ENCODE results near the gene PSTPIP1. TPM values are rescaled to one million over a fixed set of nuclear protein-coding genes. Genes with fewer than 3 reads are reported as not detected.

Gene PSTPIP1
- polyA plus RNA-seq, 4 donors: 0.59 to 2.4 (median 1.3) TPM

DNA sequence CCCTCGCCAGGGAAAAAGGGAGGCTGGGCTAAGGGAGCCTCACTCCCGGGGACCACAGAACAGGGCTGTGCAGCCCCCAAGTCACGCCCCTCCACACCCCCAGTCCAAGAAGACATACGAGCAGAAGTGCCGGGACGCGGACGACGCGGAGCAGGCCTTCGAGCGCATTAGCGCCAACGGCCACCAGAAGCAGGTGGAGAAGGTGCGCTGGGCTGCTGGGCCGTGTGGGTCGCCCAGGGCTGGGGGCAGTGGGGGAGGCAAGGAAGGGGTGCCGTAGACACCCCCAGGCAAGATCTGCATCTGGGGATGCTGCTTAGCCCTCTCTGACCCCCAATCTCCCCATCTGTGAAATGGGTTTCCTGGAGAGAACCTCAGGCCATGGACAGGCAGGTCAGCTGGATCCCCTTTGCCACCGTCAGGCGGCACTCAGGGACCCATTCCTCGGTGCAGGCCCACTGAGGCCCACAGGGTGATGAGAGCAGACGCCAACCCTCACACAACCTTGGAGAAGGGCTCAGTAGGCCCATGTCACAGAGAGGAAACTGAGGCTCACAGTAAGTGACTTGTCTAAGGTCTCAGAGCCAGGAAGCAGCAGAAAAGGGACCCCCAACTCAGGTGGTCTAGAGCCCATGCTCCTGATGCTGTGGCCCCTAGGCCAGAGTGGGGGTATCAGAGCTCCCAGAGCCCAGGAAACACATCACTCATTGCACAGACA lies 33.7 kb downstream of the PSTPIP1 start:
- DNase-seq (ENCODE audit: low read depth in 4 of 4, low spot score in 2 of 4): no peak

DNA sequence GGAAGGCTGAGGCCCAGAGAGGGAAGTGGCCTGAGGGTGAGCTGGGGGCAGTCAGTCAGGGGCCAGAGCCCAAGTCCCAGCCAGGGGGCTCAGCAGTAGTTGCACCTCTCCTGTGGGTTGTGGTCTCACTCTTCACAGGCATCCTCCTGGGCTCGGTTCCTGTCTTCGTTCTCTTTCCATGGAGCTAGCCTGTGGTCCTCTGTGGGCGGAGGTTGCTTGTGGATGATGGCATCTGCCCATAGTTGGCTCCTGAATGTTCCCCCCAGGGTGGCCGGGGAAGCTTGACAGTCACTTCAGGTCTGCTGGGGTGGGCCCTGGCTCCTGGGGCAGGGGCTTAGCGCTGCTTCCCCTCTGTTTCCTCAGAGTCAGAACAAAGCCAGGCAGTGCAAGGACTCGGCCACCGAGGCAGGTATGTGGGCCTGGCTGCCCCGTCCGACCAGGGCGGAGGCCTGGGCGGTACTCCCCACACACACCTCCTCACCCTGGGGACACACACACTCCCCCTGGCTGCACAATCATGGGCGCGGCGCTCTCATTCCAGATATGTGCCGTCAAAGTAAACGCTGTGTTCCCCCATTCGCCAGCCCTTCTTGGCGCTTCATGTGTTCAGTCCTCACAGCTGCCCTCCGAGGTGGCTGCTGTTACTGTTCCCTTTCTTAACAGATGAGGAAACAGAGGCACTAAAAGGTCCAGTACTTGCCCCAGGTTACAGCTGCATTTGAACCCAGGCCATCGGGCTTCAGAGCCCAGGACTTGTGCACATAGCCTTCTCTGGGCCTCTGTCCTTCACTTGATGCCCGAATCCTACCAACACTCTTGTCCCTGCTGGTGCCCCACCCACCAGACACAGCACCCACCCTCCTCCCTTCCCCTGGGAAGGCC lies 34.5 kb downstream of the PSTPIP1 start:
- no peak for DNase-seq (ENCODE audit: low read depth in 4 of 4, low spot score in 2 of 4)

DNA sequence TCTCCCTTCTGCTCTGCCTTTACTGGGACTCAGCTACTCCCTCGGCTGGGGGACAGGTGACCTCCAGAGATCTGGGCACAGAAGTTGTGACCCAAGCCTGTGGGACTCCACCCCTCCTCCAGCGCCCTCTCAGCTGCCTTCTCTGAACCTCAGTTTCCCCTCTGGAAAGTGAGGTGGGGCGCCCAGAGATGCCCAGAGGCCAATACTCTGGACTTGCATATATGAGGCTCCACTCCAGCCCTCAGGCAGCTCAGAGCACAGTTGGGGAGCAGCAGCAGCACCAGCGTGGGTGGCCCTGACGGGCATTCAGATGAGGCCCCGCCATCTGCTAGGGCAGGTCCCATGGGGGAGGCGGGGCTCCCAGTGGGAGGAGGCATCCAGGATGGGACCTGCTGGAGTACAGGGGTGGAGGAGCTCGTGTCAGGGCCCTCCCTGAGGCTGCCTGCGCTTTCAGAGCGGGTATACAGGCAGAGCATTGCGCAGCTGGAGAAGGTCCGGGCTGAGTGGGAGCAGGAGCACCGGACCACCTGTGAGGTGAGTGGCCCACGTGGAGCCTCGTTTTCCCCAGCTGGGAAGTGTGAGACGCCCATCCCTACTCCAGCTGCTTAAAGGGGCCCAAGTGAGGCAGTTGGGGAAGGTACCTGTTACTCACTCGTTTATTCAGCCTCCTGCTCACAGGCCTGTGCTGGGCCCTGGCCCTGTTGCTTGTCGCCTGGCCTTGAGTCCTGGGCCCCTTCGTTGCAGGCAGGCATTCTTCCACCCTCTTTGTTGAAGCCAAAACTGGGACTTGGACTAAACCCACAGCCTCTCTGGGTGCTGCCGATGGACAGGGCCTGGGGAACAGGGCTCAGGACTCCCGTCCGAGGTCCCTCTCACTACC lies 35.4 kb downstream of the PSTPIP1 start:
- no peak for DNase-seq (ENCODE audit: low read depth in 4 of 4, low spot score in 2 of 4)

DNA sequence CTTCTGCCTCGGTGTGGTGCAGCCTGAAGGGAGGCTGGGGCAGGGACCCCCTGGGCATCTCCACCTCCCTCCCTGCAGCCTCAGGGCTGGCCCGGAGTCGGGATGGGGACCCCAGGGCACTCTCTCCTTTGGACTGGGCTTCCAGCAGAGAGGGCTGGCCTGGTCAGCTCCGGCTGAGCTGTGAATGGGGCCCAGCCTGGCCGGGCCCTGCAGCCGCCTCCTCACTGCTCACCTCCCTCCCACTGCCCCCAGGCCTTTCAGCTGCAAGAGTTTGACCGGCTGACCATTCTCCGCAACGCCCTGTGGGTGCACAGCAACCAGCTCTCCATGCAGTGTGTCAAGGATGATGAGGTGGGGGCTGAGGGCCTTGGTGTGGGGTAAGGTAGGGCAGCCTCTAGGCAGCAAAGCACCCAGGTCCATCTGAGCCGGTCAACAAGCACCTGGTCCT lies 36.0 kb downstream of the PSTPIP1 start:
- no peak for DNase-seq (ENCODE audit: low read depth in 4 of 4, low spot score in 2 of 4)

DNA sequence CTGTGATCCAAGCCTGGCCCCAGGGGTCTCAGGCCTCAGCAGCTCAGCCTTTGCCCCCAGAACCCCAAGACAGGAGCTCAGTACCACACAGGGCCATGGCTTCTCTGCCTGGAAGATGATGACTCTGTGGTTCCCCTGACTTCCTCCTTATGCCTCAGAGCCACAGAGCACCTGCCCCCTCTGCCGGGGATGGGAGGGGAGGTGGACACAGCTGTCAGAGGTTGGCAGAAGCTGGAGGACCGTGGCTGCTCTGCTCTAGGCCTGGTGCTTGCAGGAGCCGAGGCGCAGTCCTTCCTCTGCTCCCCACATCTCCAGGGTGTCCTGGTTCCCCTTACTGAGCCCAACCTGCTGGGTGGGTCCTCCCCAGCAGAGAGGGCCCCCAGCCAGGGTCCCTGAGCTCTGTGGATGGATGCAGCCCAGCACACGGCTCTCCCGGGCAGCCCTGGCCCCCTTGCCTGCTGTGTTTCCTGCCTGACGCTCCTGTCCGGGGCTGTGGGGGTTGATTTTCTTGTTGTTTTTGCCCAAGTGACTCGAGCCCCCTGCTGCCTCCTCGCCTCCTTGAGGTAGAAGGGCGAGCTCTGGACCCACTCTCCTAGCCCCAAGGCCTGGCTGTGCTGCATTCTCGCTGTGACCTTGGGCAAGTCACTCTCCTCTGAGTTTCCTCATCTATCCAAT lies 36.6 kb downstream of the PSTPIP1 start:
- no peak for DNase-seq (ENCODE audit: low read depth in 4 of 4, low spot score in 2 of 4)

DNA sequence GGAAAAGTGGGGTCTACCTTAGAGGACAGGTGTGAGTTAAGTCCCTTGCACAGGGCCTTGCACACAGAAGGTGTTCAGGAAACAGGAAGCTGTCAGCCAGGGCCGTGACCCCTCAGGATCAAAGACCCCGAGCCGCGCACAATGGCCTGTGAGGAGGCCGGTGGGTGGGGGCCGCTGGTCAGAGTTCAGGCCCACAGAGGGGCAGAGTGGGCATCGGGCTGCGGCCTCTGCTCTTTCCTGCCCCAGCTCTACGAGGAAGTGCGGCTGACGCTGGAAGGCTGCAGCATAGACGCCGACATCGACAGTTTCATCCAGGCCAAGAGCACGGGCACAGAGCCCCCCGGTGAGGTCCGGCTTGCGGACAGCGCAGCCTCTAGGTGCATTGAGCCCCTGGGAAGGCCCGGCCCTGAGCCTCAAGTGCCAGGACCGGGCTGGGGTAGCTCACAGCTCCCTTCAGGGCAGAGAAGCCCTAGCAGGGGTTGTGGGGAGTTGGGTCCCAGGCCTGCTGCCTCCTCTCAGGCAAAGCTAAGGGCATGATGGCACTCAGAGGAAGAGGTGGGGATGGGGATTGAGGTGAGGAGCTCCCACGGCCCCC lies 37.2 kb downstream of the PSTPIP1 start:
- DNase-seq (ENCODE audit: low read depth in 4 of 4, low spot score in 2 of 4): no peak

DNA sequence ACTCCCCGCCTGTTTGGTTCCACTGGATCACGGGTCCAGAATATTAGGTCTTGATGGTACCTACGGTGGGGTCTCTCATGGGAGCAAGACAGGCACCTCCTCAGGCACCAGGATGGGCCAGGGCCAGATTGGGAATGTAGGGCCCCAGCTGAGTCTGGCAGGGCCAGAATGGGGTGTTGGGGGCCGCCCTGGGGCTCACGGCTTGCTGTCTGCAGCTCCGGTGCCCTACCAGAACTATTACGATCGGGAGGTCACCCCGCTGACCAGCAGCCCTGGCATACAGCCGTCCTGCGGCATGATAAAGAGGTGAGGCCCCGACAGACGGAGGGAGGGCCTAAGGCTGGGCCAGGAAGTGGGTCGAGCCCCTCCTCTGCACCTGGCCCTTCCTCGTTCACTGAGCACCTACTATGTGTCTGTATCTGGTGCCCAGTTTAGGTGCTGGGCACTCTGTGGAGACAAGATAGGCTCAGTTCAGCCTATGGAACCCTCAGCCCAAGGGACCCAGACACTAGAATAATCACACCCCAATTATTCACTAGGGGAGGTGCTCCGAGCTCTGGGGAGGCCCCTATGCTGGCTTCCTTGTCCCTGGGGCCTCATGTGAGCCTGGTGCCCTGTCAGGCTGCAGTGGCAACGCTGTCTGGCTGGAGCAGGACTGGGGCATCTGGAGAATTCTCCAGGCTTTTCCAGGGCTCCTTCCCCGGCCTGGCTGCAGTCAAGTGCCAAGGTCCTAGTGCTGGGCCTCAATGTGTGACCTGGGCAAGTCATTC lies 37.9 kb downstream of the PSTPIP1 start:
- no peak for DNase-seq (ENCODE audit: low read depth in 4 of 4, low spot score in 2 of 4)

DNA sequence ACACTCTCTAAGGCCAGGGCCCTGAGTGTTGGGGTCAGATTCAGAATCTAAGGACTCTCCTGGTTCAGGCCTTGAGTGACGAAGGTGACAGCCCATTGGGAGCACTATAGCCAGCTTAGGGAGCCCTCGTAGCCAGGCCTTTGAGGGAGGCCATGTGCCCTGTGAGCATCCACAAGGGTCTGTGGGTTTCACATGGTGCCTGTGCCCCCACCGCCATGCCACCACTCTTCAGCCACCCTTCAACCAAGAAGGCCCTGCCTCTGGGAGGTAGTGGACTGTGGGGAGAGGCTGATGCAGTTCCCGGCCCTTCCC lies 38.4 kb downstream of the PSTPIP1 start:
- DNase-seq (ENCODE audit: low read depth in 4 of 4, low spot score in 2 of 4): no peak

DNA sequence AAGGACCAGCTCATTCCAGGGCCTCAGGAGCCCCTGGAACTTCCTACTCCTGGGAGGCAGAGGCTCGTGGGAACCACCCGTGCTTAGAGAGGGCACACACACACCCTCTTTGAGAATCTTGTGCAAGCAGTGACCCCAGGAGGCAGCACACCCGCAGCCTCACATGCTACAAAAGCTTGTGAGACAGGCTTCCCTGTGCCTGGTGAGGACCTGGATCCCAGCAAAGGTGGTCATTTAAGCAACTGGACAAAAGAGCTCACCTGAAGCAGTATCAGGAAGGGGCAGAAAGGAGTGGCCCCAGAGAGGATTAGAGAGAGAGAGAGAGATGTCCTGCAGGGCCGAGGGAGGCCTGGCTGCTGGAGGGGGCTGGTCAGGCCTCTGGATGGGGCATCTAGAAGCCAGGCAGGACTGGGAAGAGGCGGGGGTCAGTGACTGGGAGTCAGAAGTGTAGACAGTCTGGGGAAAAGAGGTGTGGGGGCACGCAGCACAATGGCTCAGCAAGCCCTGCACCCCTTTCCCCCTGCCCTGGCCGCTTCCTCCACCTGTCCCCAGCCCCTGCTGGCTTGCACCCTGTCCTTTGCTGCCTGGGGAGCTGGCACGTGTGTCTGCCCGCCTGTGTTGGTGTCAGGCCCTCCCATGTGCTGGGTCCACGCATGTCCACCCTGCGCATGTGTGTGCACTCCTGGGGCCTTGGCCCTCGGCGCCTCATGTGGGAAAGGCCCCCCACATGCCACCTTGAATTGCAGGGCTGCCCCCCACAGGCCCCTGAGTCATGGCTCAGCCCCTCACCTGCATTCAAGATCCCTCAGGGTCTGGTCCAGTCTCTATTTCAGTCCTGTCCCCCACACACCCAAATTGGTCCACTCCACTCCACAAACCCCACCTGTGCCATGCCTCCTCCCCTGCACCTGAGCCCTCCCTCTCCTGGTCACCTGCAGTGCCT lies 39.1 kb downstream of the PSTPIP1 start:
- DNase-seq (ENCODE audit: low read depth in 4 of 4, low spot score in 2 of 4): no peak

DNA sequence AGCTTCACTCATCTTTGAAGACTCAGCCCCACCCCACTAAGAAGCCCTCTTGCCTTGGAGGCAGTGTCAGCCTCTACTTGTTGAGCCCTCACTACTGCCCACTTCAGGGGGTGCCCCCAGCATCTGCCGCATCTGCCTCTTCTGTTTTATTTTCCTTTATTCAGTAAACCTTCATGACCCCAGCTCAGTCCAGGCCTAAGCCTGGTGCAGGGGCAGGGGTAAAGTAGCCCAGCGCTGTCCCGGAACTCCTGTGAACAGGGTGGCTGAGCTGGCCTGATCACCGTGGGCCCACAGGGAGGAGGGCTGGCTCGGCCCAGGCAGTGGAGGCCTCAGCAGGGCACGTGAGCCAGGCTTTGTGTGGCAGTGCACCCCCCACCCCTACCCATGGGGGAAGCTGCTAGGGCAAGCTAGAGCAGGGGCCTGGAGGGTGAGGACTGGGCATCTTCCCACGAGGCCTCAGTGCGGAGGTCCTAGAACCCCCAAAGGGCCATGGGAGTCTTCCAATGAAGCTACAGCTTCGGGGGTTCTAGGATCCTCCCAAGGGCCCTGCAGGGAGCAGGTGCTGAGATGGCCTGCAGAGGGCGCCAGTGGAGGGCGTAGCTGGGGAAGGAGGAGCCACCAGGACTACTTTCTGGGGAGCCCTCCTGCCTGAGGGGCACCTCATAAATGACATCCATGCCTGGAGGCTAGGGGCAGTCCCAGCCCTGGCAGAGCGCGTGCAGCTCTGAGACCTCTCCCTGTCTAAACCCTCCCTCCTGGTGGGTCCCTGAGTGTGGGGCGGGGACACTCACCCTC lies 40.0 kb downstream of the PSTPIP1 start:
- DNase-seq (ENCODE audit: low read depth in 4 of 4, low spot score in 2 of 4): no peak

DNA sequence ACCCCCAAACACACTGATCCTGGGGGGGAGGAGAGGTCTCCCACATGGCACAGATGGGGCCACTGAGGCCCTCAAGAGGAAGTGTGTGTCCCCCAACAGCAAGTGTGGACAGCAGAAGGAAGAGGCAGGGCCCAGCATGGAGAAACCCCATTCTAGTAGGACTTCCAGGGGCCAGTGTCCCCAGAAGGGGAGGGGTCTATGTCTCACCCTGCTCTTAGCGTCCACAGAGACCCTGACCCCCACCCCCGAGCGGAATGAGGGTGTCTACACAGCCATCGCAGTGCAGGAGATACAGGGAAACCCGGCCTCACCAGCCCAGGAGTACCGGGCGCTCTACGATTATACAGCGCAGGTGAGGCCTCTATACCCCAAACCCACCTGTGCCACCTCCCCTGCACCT lies 40.7 kb downstream of the PSTPIP1 start:
- DNase-seq (ENCODE audit: low read depth in 4 of 4, low spot score in 2 of 4): no peak

DNA sequence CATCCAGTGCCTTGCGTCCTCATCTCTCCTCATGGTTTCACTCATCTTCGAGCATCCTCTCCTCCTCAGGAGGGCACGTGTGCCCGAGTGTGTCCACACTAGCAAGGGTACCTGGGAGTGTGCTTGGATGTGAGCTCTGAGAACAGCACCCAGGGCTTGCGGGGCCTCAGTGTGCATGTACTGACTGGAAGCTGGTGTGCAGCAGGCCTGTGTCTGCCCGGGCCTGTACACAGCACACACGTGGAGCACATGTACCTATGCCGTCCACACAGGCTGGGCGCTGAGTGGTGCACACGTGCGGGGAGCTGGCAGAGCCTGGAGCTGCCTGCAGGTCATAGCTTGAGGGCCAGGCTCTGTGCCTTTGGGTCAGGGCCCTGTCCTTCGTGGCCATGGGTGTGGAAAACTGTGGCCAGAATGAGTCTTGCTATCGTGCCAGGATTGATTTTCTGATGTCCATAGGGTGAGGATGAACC lies 41.1 kb downstream of the PSTPIP1 start:
- DNase-seq (ENCODE audit: low read depth in 4 of 4, low spot score in 2 of 4): no peak

DNA sequence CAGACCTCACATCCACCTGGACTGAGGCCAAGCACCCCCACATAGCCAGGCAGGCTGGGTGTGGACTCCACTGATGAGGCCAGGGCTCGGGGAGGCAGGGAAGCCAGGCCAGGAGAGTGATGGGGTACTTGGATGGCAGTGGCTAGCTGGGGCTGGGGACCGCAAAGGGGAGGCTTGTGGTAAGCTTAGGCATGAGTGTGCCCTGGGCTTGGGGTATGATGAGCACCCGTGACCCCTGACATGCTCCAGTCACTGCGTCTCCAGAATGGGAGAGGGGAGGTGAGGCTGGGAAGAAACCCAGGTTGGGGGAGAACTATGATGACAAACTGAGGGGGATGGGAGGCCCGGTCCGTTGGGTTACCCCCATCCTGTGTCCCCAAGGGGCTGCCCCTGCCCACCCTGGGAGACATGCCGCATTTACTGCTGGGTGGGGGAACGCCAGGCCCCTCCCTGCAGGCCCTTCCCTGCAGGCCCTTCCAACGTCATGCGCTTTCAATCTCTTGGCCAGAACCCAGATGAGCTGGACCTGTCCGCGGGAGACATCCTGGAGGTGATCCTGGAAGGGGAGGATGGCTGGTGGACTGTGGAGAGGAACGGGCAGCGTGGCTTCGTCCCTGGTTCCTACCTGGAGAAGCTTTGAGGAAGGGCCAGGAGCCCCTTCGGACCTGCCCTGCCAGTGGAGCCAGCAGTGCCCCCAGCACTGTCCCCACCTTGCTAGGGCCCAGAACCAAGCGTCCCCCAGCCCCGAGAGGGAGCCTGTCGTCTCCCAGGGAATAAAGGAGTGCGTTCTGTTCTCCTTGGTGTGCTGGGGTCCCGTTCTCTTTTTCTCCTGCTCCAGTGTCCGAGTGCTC lies 41.8 kb downstream of the PSTPIP1 start:
- no peak for DNase-seq (ENCODE audit: low read depth in 4 of 4, low spot score in 2 of 4)

DNA sequence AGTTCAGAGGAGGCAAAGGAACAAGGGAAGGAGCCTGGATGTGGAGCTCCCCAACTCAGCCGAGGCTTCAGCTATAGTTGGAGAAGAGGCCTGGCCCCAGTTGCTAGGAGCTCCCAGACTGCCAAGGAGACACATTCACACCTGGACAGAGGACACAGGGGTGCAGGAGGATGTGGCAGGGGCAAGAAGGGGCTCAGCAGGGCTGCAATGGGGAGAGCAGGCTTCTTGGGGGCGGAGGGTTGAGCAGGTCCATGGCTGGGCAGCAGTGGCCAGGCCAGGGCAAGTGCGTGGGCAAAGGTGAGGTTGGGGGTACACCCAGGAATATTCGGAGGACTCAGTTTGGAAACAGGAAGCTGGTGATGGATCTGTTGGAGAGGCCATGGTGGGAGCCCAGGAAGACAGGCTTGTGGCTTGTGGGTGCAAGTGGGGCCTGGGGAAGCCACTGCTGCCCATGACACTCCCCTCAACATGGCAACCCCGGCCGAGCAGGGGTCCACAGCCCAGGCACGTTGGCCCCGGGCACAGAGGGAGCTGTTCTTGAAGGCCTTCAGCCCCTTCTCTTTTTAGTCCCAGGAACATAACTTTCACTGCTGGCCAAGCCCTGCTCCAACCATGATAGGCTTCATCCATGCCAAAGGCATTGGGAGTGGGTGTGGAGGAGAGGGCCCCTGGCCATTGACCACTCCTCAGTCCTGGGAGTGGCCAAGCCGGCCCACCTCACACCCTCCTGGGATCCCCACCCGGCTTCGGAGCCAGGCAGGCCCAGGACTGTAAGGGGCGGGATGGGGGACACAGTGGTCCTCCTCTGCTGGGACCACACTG lies 42.7 kb downstream of the PSTPIP1 start:
- DNase-seq (ENCODE audit: low read depth in 4 of 4, low spot score in 2 of 4): no peak
